SK-N-SH (cell line): ENCODE data around the gene PTBP2. TPM values are rescaled to one million over a fixed set of nuclear protein-coding genes. Genes with fewer than 3 reads are reported as not detected.

Experiments
- CTCF ChIA-PET: fragments of 300-600, 350-600 bp; formaldehyde crosslinking; extraction: SDS; loops from one replicate; lab custom pipeline; 2021; lab: Yijun Ruan, JAX
- POLR2A ChIA-PET: fragments of 350-600 bp; sonication (Branson Sonifier 250); formaldehyde crosslinking; extraction: SDS; loops from one replicate; lab custom pipeline; 2020; ENCODE audit warnings: antibody characterized with exemption, inconsistent platforms; lab: Yijun Ruan, JAX
- DNase-seq: peaks from one replicate; pipeline ENCODE4 v3.0.0; 2012
- H2AFZ ChIP-seq: fragments of 200-600 bp; sonication (generic); 2 replicates; pipeline ENCODE4 v1.8.1; 2016; ENCODE audit warnings: antibody characterized with exemption, mild to moderate bottlenecking, low read depth
- H3F3A ChIP-seq: fragments of 200-600 bp; sonication (generic); replicated peaks from 2 replicates; pipeline ENCODE3; 2016; ENCODE audit warnings: antibody characterized with exemption, mild to moderate bottlenecking; ENCODE audit not compliant: insufficient read depth
- H3K27ac ChIP-seq, 2 experiments: fragments of 200-500 bp in 1 of 2; fragments of 200-600 bp in 1 of 2; sonication (Bioruptor generic) in 1 of 2; sonication (generic), shearing (Covaris generic) in 1 of 2; 2 replicates each; pipeline versions ENCODE4 v1.5.1 to v1.6.1; 2014 to 2016; ENCODE audit warnings: low read depth in 2 of 2, inconsistent platforms in 1 of 2, low read length in 1 of 2, mild to moderate bottlenecking in 1 of 2, mixed read lengths in 1 of 2
- H3K27me3 ChIP-seq: fragments of 200-600 bp; sonication (generic), shearing (Covaris generic); 2 replicates; pipeline ENCODE4 v1.6.1; 2016; ENCODE audit warnings: mixed run types; ENCODE audit not compliant: insufficient read depth
- H3K36me3 ChIP-seq, 2 experiments: fragments of 200-500 bp in 1 of 2; fragments of 200-600 bp in 1 of 2; sonication (Bioruptor generic) in 1 of 2; sonication (generic) in 1 of 2; replicated peaks in 1 of 2; 2 replicates each; pipeline versions ENCODE3 to v1.5.1; 2014 to 2016; ENCODE audit warnings: low read length in 1 of 2, mild to moderate bottlenecking in 1 of 2; ENCODE audit not compliant: insufficient read depth in 2 of 2, control insufficient read depth in 1 of 2
- H3K4me1 ChIP-seq, 2 experiments: fragments of 200-500 bp in 1 of 2; fragments of 200-600 bp in 1 of 2; sonication (Bioruptor generic) in 1 of 2; sonication (generic), shearing (Covaris generic) in 1 of 2; 2 replicates each; pipeline versions ENCODE4 v1.5.1 to v1.6.1; 2014 to 2016; ENCODE audit warnings: low read depth in 1 of 2, low read length in 1 of 2, mixed run types in 1 of 2; ENCODE audit not compliant: insufficient read depth in 2 of 2, control insufficient read depth in 1 of 2
- H3K4me2 ChIP-seq: fragments of 200-600 bp; sonication (generic), shearing (Covaris generic); 2 replicates; pipeline ENCODE4 v1.6.1; 2017; ENCODE audit warnings: mixed run types
- H3K4me3 ChIP-seq, 2 experiments: fragments of 200-500 bp in 1 of 2; fragments of 200-600 bp in 1 of 2; sonication (Bioruptor generic) in 1 of 2; sonication (generic), shearing (Covaris generic) in 1 of 2; 2 replicates each; pipeline versions ENCODE4 v1.5.1 to v1.8.1; 2014 to 2016; ENCODE audit warnings: low read depth in 2 of 2, inconsistent platforms in 1 of 2, low read length in 1 of 2, mild to moderate bottlenecking in 1 of 2, mixed read lengths in 1 of 2, moderate library complexity in 1 of 2
- H3K79me2 ChIP-seq: fragments of 200-600 bp; sonication (generic); 2 replicates; pipeline ENCODE4 v1.8.1; 2017; ENCODE audit warnings: mild to moderate bottlenecking; ENCODE audit not compliant: insufficient read depth
- H3K9ac ChIP-seq: fragments of 200-600 bp; sonication (generic); 2 replicates; pipeline ENCODE4 v1.6.1; 2017; ENCODE audit warnings: mixed run types
- H3K9me2 ChIP-seq: fragments of 200-600 bp; sonication (generic); 2 replicates; pipeline ENCODE4 v1.6.1; 2017; ENCODE audit warnings: mixed run types
- H3K9me3 ChIP-seq: fragments of 200-600 bp; sonication (generic); 2 replicates; pipeline ENCODE4 v1.6.1; 2017; ENCODE audit warnings: mixed run types, mild to moderate bottlenecking, moderate library complexity
- H4K20me1 ChIP-seq: fragments of 200-600 bp; sonication (generic); 2 replicates; pipeline ENCODE4 v1.6.1; 2017; ENCODE audit warnings: mild to moderate bottlenecking, mixed run types; ENCODE audit not compliant: insufficient read depth
- EZH2phosphoT487 ChIP-seq: fragments of 200-600 bp; sonication (generic); IDR thresholded peaks from 2 replicates; pipeline ENCODE4 v1.6.1; 2017; ENCODE audit warnings: low read depth, mixed run types, mild to moderate bottlenecking, antibody characterized with exemption, moderate library complexity, borderline replicate concordance
- FOSL2 ChIP-seq: IDR thresholded peaks from 2 replicates; pipeline ENCODE4 v1.4.0; 2012; ENCODE audit warnings: low read depth, mild to moderate bottlenecking, moderate library complexity, borderline replicate concordance
- FOXJ3 ChIP-seq: sonication (generic); formaldehyde crosslinking; IDR thresholded peaks from 2 replicates; pipeline ENCODE4 v1.5.1; 2020; ENCODE audit warnings: mild to moderate bottlenecking, missing genetic modification reagents
- FOXM1 ChIP-seq: IDR thresholded peaks from 2 replicates; pipeline ENCODE4 v1.4.0; 2012; ENCODE audit warnings: low read depth, mild to moderate bottlenecking
- GABPA ChIP-seq: IDR thresholded peaks from 2 replicates; pipeline ENCODE4 v1.4.0; 2012; ENCODE audit warnings: low read depth, mild to moderate bottlenecking
- GATA2 ChIP-seq: sonication (generic); formaldehyde crosslinking; IDR thresholded peaks from 2 replicates; pipeline ENCODE4 v1.5.0; 2020; ENCODE audit warnings: mild to moderate bottlenecking, missing genetic modification reagents
- IRF3 ChIP-seq: fragments of 150-350 bp; IDR thresholded peaks from 2 replicates; pipeline ENCODE4 v1.6.1; 2016; ENCODE audit warnings: mild to moderate bottlenecking, low read depth, low read length
- NRF1 ChIP-seq: IDR thresholded peaks from 2 replicates; pipeline ENCODE4 v1.6.1; 2012; ENCODE audit warnings: low read depth, mild to moderate bottlenecking, low read length
- PBX3 ChIP-seq: IDR thresholded peaks from 2 replicates; pipeline ENCODE4; 2012
- POLR2AphosphoS5 ChIP-seq: IDR thresholded peaks from 2 replicates; pipeline ENCODE4 v1.6.1; 2012; ENCODE audit warnings: low read depth, low read length
- RCOR1 ChIP-seq: fragments of 150-350 bp; IDR thresholded peaks from 2 replicates; pipeline ENCODE4 v1.6.1; 2017; ENCODE audit warnings: antibody characterized with exemption, low read length
- RFX5 ChIP-seq: IDR thresholded peaks from 2 replicates; pipeline ENCODE4 v1.6.1; 2012; ENCODE audit warnings: mild to moderate bottlenecking, improper control_type of control experiment, low read length
- RXRA ChIP-seq: IDR thresholded peaks from 2 replicates; pipeline ENCODE4 v1.4.0; 2012; ENCODE audit warnings: low read depth, mild to moderate bottlenecking, borderline replicate concordance
- TAF1 ChIP-seq: IDR thresholded peaks from 2 replicates; pipeline ENCODE4 v1.6.1; 2012; ENCODE audit warnings: low read depth, mild to moderate bottlenecking, low read length, moderate library complexity, borderline replicate concordance
- TEAD4 ChIP-seq: IDR thresholded peaks from 2 replicates; pipeline ENCODE4 v1.4.0; 2012; ENCODE audit warnings: mild to moderate bottlenecking, borderline replicate concordance; ENCODE audit not compliant: insufficient read depth
- USF1 ChIP-seq: IDR thresholded peaks from 2 replicates; pipeline ENCODE4 v1.4.0; 2012; ENCODE audit warnings: low read depth, borderline replicate concordance
- ZBTB33 ChIP-seq: IDR thresholded peaks from 2 replicates; pipeline ENCODE4 v1.4.0; 2012; ENCODE audit warnings: low read depth, borderline replicate concordance
- WGBS: methylation state at CpG from one replicate; pipeline ENCODE4 v1.1.6; 2017; ENCODE audit warnings: low lambda C conversion rate; 5-methylcytosine and 5-hydroxymethylcytosine counted together
- polyA plus RNA-seq, 3 experiments: library from polyadenylated mRNA; depleted of rRNA; stranded (reverse); fragments of >200 nt; gene quantifications; 2 replicates each; pipeline ENCODE4 v1.2.3, GENCODE V29; 2012
- TF ChIP-seq, protein P1 (sequence below): IDR thresholded peaks from 2 replicates; pipeline ENCODE4 v1.4.0; 2012; ENCODE audit warnings: low read depth

The PTBP2 gene
- polyA plus RNA-seq, 1 of the 3 experiments (the other 2 are of a cell fraction) = 7.3 TPM

DNA sequence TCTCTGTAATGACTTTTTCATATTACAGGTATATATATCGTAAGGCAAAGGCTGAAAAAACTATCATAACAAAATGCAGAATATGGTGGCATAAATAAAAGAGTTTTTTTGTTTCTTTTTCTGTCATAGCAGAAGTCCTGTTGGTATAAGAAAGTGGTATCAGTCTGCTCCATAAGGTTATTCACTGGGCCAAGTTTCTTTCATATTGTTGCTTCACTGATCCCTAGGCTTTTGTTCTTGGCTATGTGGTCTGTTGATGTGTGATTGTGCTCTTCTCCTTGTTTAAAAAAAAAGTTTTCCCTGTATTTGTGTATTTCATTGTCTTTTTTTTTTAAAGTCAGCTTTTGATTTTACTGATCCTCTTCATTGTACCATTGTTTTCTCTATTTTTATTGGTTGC, 26.0 kb downstream of the PTBP2 start:
- no peaks in the 10 kb centered on the region for H3F3A ChIP-seq
- H2AFZ ChIP-seq = no peak overlapping the region
- CTCF ChIA-PET = interaction anchor here (1.1 kb wide), 1 partner anchor 16 kb away, joined by 3 read pairs; no protein-coding TSS in a partner anchor
- no peak overlapping the region for H3K4me2 ChIP-seq
- H3K9me3 ChIP-seq = no peaks in the 10 kb centered on the region
- TF ChIP-seq RCOR1 (no peak), GABPA (no peak), FOSL2 (no peak), FOXM1 (no peak), RFX5 (no peak), ZBTB33 (no peak), NRF1 (no peak), POLR2AphosphoS5 (no peak), TEAD4 (no peak), IRF3 (no peak), EZH2phosphoT487 (no peak), TAF1 (no peak), USF1 (no peak), FOXJ3 (CRISPR knock-in tag) (no peak), PBX3 (no peak), RXRA (no peak), GATA2 (CRISPR knock-in tag) (no peak)
- TF ChIP-seq, protein P1, sequence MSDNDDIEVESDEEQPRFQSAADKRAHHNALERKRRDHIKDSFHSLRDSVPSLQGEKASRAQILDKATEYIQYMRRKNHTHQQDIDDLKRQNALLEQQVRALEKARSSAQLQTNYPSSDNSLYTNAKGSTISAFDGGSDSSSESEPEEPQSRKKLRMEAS = no peak
- H3K27ac ChIP-seq = peak overlapping the region in 1 of 2 experiments; percentile 36; a peak in 1 of 4 replicates
- POLR2A ChIA-PET = no interaction called here
- no peak overlapping the region for H3K9ac ChIP-seq
- H3K9me2 ChIP-seq = no peaks in the 10 kb centered on the region
- DNase-seq = no peak
- H4K20me1 ChIP-seq = peaks cover 44% of the 10 kb centered on the region
- H3K79me2 ChIP-seq = peaks cover 97% of the 10 kb centered on the region
- H3K4me1 ChIP-seq = peaks cover 3 to 5% of the 10 kb centered on the region in 2 experiments; a peak in 3 of 4 replicates
- H3K36me3 ChIP-seq = peaks cover 20 to 45% of the 10 kb centered on the region in 2 experiments
- 93% methylated on average over 1 of the region's 1 CpG for WGBS
- H3K27me3 ChIP-seq = no peaks in the 10 kb centered on the region
- H3K4me3 ChIP-seq = no peak overlapping the region
